Activated naive CD4-positive, alpha-beta T cell treated with anti-CD3 and anti-CD28 coated beads, Interleukin-2, amount 10 ng/mL, durations not matched to agents 7 days and 5 days (primary cell): ENCODE measurements around the gene MOCS2.
A peak's percentile ranks its signal among the peaks of the same experiment; 100 is the strongest.

ENCODE experiments used
- CTCF ChIA-PET: fragments of 350-600 bp; sonication (Branson Sonifier 250); formaldehyde crosslinking; loops from one replicate; lab custom pipeline; 2021; ENCODE audit warnings: antibody characterized with exemption; lab: Charles Lee
- DNase-seq: peaks from one replicate; pipeline ENCODE4 v3.0.0-alpha.2; 2020
- H3K27ac Mint-ChIP-seq: one replicate; pipeline ENCODE4 v1.8.0; 2021; ENCODE audit warnings: mild to moderate bottlenecking, moderate library complexity, mixed read lengths
- H3K27me3 Mint-ChIP-seq: one replicate; pipeline ENCODE4 v1.8.0; 2021; ENCODE audit warnings: mild to moderate bottlenecking, mixed read lengths
- H3K36me3 Mint-ChIP-seq: one replicate; pipeline ENCODE4 v1.8.0; 2021; ENCODE audit warnings: mixed read lengths
- H3K4me1 Mint-ChIP-seq: one replicate; pipeline ENCODE4 v1.8.0; 2021; ENCODE audit warnings: mixed read lengths
- H3K4me3 Mint-ChIP-seq: one replicate; pipeline ENCODE4 v1.8.0; 2021; ENCODE audit warnings: mild to moderate bottlenecking, moderate library complexity, mixed read lengths
- H3K9me3 Mint-ChIP-seq: one replicate; pipeline ENCODE4 v1.8.0; 2021; ENCODE audit warnings: mixed read lengths

MOCS2 gene

GRCh38 chr5:53087171-53087570 is 22.4 kb downstream of the MOCS2 start:
- peaks cover 53% of the 10 kb centered on the region for H3K36me3 Mint-ChIP-seq
- H3K4me3 Mint-ChIP-seq = no peak overlapping the region
- peaks cover 86% of the 10 kb centered on the region for H3K4me1 Mint-ChIP-seq
- no peaks in the 10 kb centered on the region for H3K9me3 Mint-ChIP-seq
- H3K27me3 Mint-ChIP-seq = no peaks in the 10 kb centered on the region
- no peak for DNase-seq
- CTCF ChIA-PET = interaction anchor here (0.6 to 7.2 kb wide), 2 partner anchors 138 to 401 kb away, joined by 3 to 89 read pairs; no protein-coding TSS in a partner anchor
- H3K27ac Mint-ChIP-seq = no peak overlapping the region

- Mint-ChIP-seq H3K4me1 (peaks cover 91% of the 10 kb centered on the region), H3K27me3 (no peaks in the 10 kb centered on the region), H3K36me3 (peaks cover 66% of the 10 kb centered on the region), H3K4me3 (peak overlapping the region; percentile 52), H3K27ac (peak overlapping the region; percentile 81), H3K9me3 (peaks cover 5% of the 10 kb centered on the region)
- DNase-seq = no peak
- CTCF ChIA-PET = interaction anchor here (1.1 kb wide), 1 partner anchor 15 kb away, joined by 3 read pairs; no protein-coding TSS in a partner anchor
Measured at GRCh38 chr5:53084546-53085255, 24.9 kb downstream of the MOCS2 start.

GRCh38 chr5:53083927-53084326 is 25.6 kb downstream of the MOCS2 start:
- Mint-ChIP-seq H3K4me3 (no peak overlapping the region), H3K27me3 (no peaks in the 10 kb centered on the region), H3K4me1 (peaks cover 85% of the 10 kb centered on the region), H3K27ac (peak overlapping the region; percentile 81), H3K9me3 (peaks cover 7% of the 10 kb centered on the region), H3K36me3 (peaks cover 70% of the 10 kb centered on the region)
- CTCF ChIA-PET = interaction anchor here (1.1 kb wide), 1 partner anchor 16 kb away, joined by 3 read pairs; no protein-coding TSS in a partner anchor
- no peak for DNase-seq

- H3K27ac Mint-ChIP-seq = peak overlapping the region; percentile 72
- H3K9me3 Mint-ChIP-seq = peaks cover 7% of the 10 kb centered on the region
- H3K4me3 Mint-ChIP-seq = no peak overlapping the region
- CTCF ChIA-PET = no interaction called here
- DNase-seq = no peak
- H3K36me3 Mint-ChIP-seq = peaks cover 81% of the 10 kb centered on the region
- no peaks in the 10 kb centered on the region for H3K27me3 Mint-ChIP-seq
- peaks cover 60% of the 10 kb centered on the region for H3K4me1 Mint-ChIP-seq
Measured at GRCh38 chr5:53080271-53080670, 29.3 kb downstream of the MOCS2 start.

- Mint-ChIP-seq H3K4me3 (no peak overlapping the region), H3K9me3 (peaks cover 7% of the 10 kb centered on the region), H3K36me3 (peaks cover 71% of the 10 kb centered on the region), H3K4me1 (peaks cover 23% of the 10 kb centered on the region), H3K27me3 (no peaks in the 10 kb centered on the region), H3K27ac (no peak overlapping the region)
- CTCF ChIA-PET = no interaction called here
- no peak for DNase-seq
Measured at GRCh38 chr5:53076014-53076583, 33.5 kb downstream of the MOCS2 start.

GRCh38 chr5:53073348-53073747 is 36.2 kb downstream of the MOCS2 start:
- CTCF ChIA-PET = interaction anchor here (1.4 to 2.5 kb wide), 2 partner anchors 20 to 125 kb away, joined by 3 to 10 read pairs; no protein-coding TSS in a partner anchor
- Mint-ChIP-seq H3K27ac (no peak overlapping the region), H3K4me1 (peaks cover 22% of the 10 kb centered on the region), H3K4me3 (no peak overlapping the region), H3K9me3 (no peaks in the 10 kb centered on the region), H3K36me3 (peaks cover 55% of the 10 kb centered on the region), H3K27me3 (no peaks in the 10 kb centered on the region)
- DNase-seq = no peak

- no peak for DNase-seq
- Mint-ChIP-seq H3K36me3 (peaks cover 51% of the 10 kb centered on the region), H3K4me3 (no peak overlapping the region), H3K4me1 (peaks cover 27% of the 10 kb centered on the region), H3K27me3 (no peaks in the 10 kb centered on the region), H3K9me3 (no peaks in the 10 kb centered on the region), H3K27ac (no peak overlapping the region)
- CTCF ChIA-PET = interaction anchor here (0.8 to 1.6 kb wide), 2 partner anchors 15 to 122 kb away, joined by 3 to 5 read pairs; no protein-coding TSS in a partner anchor
Measured at GRCh38 chr5:53071738-53072137, 37.8 kb downstream of the MOCS2 start.

GRCh38 chr5:53071298-53071697 is 38.3 kb downstream of the MOCS2 start:
- no peak overlapping the region for H3K27ac Mint-ChIP-seq
- H3K4me3 Mint-ChIP-seq = no peak overlapping the region
- H3K36me3 Mint-ChIP-seq = peaks cover 49% of the 10 kb centered on the region
- CTCF ChIA-PET = interaction anchor here (1.6 kb wide), 1 partner anchor 122 kb away, joined by 5 read pairs; no protein-coding TSS in a partner anchor
- no peak for DNase-seq
- no peaks in the 10 kb centered on the region for H3K27me3 Mint-ChIP-seq
- H3K4me1 Mint-ChIP-seq = peaks cover 27% of the 10 kb centered on the region
- no peaks in the 10 kb centered on the region for H3K9me3 Mint-ChIP-seq

GRCh38 chr5:53069626-53070025 is 39.9 kb downstream of the MOCS2 start:
- Mint-ChIP-seq H3K4me1 (peaks cover 27% of the 10 kb centered on the region), H3K4me3 (no peak overlapping the region), H3K36me3 (peaks cover 40% of the 10 kb centered on the region), H3K9me3 (no peaks in the 10 kb centered on the region), H3K27me3 (no peaks in the 10 kb centered on the region), H3K27ac (peak overlapping the region; percentile 46)
- peak; percentile 72 for DNase-seq
- CTCF ChIA-PET = interaction anchor here (1.0 to 2.2 kb wide), 11 partner anchors 12 to 121 kb away, joined by 3 to 18 read pairs (median 6); no protein-coding TSS in a partner anchor

GRCh38 chr5:53068291-53068836 is 41.2 kb downstream of the MOCS2 start:
- Mint-ChIP-seq H3K4me3 (no peak overlapping the region), H3K4me1 (peaks cover 27% of the 10 kb centered on the region), H3K27ac (no peak overlapping the region), H3K27me3 (no peaks in the 10 kb centered on the region), H3K36me3 (peaks cover 34% of the 10 kb centered on the region), H3K9me3 (no peaks in the 10 kb centered on the region)
- CTCF ChIA-PET = interaction anchor here (0.9 to 2.2 kb wide), 6 partner anchors 11 to 120 kb away, joined by 3 to 16 read pairs (median 4); no protein-coding TSS in a partner anchor
- no peak for DNase-seq

GRCh38 chr5:53067641-53068040 is 41.9 kb downstream of the MOCS2 start:
- CTCF ChIA-PET = interaction anchor here (0.9 kb wide), 1 partner anchor 69 kb away, joined by 4 read pairs; no protein-coding TSS in a partner anchor
- H3K27me3 Mint-ChIP-seq = no peaks in the 10 kb centered on the region
- H3K4me3 Mint-ChIP-seq = no peak overlapping the region
- no peak for DNase-seq
- H3K27ac Mint-ChIP-seq = no peak overlapping the region
- H3K4me1 Mint-ChIP-seq = peaks cover 27% of the 10 kb centered on the region
- no peaks in the 10 kb centered on the region for H3K9me3 Mint-ChIP-seq
- H3K36me3 Mint-ChIP-seq = peaks cover 31% of the 10 kb centered on the region

GRCh38 chr5:53066088-53066487 is 43.5 kb downstream of the MOCS2 start:
- Mint-ChIP-seq H3K4me3 (no peak overlapping the region), H3K4me1 (peaks cover 21% of the 10 kb centered on the region), H3K27ac (no peak overlapping the region), H3K9me3 (no peaks in the 10 kb centered on the region), H3K36me3 (peaks cover 36% of the 10 kb centered on the region), H3K27me3 (no peaks in the 10 kb centered on the region)
- CTCF ChIA-PET = no interaction called here
- no peak for DNase-seq

- H3K4me3 Mint-ChIP-seq = no peak overlapping the region
- no peak overlapping the region for H3K27ac Mint-ChIP-seq
- H3K4me1 Mint-ChIP-seq = peaks cover 5% of the 10 kb centered on the region
- no peak for DNase-seq
- CTCF ChIA-PET = no interaction called here
- H3K9me3 Mint-ChIP-seq = no peaks in the 10 kb centered on the region
- no peaks in the 10 kb centered on the region for H3K27me3 Mint-ChIP-seq
- peaks cover 43% of the 10 kb centered on the region for H3K36me3 Mint-ChIP-seq
Measured at GRCh38 chr5:53063791-53064190, 45.8 kb downstream of the MOCS2 start.

- Mint-ChIP-seq H3K36me3 (peaks cover 48% of the 10 kb centered on the region), H3K4me3 (no peak overlapping the region)
- DNase-seq = no peak
Measured at GRCh38 chr5:53063176-53063575, 46.4 kb downstream of the MOCS2 start.

More at GRCh38 chr5:53063176-53063575, 46.4 kb downstream of the MOCS2 start:
- H3K4me1 Mint-ChIP-seq = peaks cover 5% of the 10 kb centered on the region
- no peaks in the 10 kb centered on the region for H3K27me3 Mint-ChIP-seq
- CTCF ChIA-PET = no interaction called here
- no peaks in the 10 kb centered on the region for H3K9me3 Mint-ChIP-seq
- H3K27ac Mint-ChIP-seq = no peak overlapping the region
